H7 (cell line): ENCODE data around the gene PCDHA5. TPM values are rescaled to one million over a fixed set of nuclear protein-coding genes. Genes with fewer than 3 reads are reported as not detected.
"Not testable (repeated sequence)": the region's sequence is repeated elsewhere in the genome, so short reads cannot be mapped to it uniquely, and the experiment has no call there.

Experiments
- DNase-seq: peaks from one replicate; pipeline ENCODE4 v3.0.0; 2012
- H3K27me3 ChIP-seq: 2 replicates; pipeline ENCODE4 v1.6.0; 2011; ENCODE audit warnings: mild to moderate bottlenecking, low read length; ENCODE audit not compliant: control insufficient read depth, insufficient read depth
- H3K36me3 ChIP-seq: replicated peaks from 2 replicates; pipeline ENCODE4 v1.5.1; 2011; ENCODE audit warnings: low read length; ENCODE audit not compliant: control insufficient read depth, insufficient read depth
- H3K4me3 ChIP-seq: 2 replicates; pipeline ENCODE4 v1.5.1; 2011; ENCODE audit warnings: low read depth, mild to moderate bottlenecking, control low read depth, low read length, moderate library complexity; ENCODE audit not compliant: insufficient read depth
- total RNA-seq: library from RNA; depleted of rRNA; stranded (reverse); fragments of >200 nt; shearing (Covaris generic); gene quantifications from 2 replicates; pipeline ENCODE4 v1.2.3, GENCODE V29; 2014

PCDHA5 gene
- total RNA-seq, 1 experiment from 2014 or later, result 0.28 TPM

GRCh38 chr5:140802781-140803271 lies 18.6 kb upstream of the PCDHA5 start:
- no peak for DNase-seq
- no peaks in the 10 kb centered on the region for H3K36me3 ChIP-seq
- no peaks in the 10 kb centered on the region for H3K27me3 ChIP-seq
- no peak overlapping the region for H3K4me3 ChIP-seq

- peak; percentile 80 for DNase-seq
- Histone ChIP-seq H3K36me3 (no peaks in the 10 kb centered on the region), H3K27me3 (no peaks in the 10 kb centered on the region), H3K4me3 (peak within 1 kb of the TSS; percentile 73)
Observed at GRCh38 chr5:140806834-140807775, 14.3 kb upstream of the PCDHA5 start, which contains the start of gene PCDHA4. Gene PCDHA4 (plus strand): TSS chr5:140807068.

- not testable (repeated sequence) for H3K27me3 ChIP-seq, DNase-seq
Observed at GRCh38 chr5:140808241-140808888, 13.0 kb upstream of the PCDHA5 start.

GRCh38 chr5:140808889-140809291 lies 12.5 kb upstream of the PCDHA5 start:
- DNase-seq, result no peak
- no peaks in the 10 kb centered on the region for H3K36me3 ChIP-seq
- H3K4me3 ChIP-seq, result no peak overlapping the region
- no peaks in the 10 kb centered on the region for H3K27me3 ChIP-seq

More at GRCh38 chr5:140808241-140808888, 13.0 kb upstream of the PCDHA5 start:
- not testable (repeated sequence) for H3K36me3 ChIP-seq, H3K4me3 ChIP-seq

GRCh38 chr5:140822281-140822629 lies 842 bp downstream of the PCDHA5 start:
- DNase-seq, result no peak
- H3K4me3 ChIP-seq, result no peak overlapping the region
- H3K36me3 ChIP-seq, result no peaks in the 10 kb centered on the region
- no peaks in the 10 kb centered on the region for H3K27me3 ChIP-seq

- H3K27me3 ChIP-seq, DNase-seq, H3K4me3 ChIP-seq, H3K36me3 ChIP-seq: not testable (repeated sequence)
Observed at GRCh38 chr5:140822969-140823368, 1.6 kb downstream of the PCDHA5 start.

- no peak overlapping the region for H3K4me3 ChIP-seq
- H3K27me3 ChIP-seq, result no peaks in the 10 kb centered on the region
- H3K36me3 ChIP-seq, result no peaks in the 10 kb centered on the region
- DNase-seq, result no peak
Observed at GRCh38 chr5:140823475-140823874, 2.1 kb downstream of the PCDHA5 start.

- Histone ChIP-seq H3K36me3 (no peaks in the 10 kb centered on the region), H3K27me3 (no peaks in the 10 kb centered on the region), H3K4me3 (no peak within 1 kb of the TSS)
- DNase-seq, result no peak
Observed at GRCh38 chr5:140827704-140828361, 6.4 kb downstream of the PCDHA5 start, which contains the start of gene PCDHA6. Gene PCDHA6 (plus strand): TSS chr5:140827960. CDS start chr5:140828092, 132 bp downstream.

GRCh38 chr5:140828362-140828737 lies 6.9 kb downstream of the PCDHA5 start:
- H3K36me3 ChIP-seq, result no peaks in the 10 kb centered on the region
- DNase-seq, result no peak
- no peaks in the 10 kb centered on the region for H3K27me3 ChIP-seq
- H3K4me3 ChIP-seq, result no peak overlapping the region

- not testable (repeated sequence) for DNase-seq, H3K36me3 ChIP-seq, H3K4me3 ChIP-seq, H3K27me3 ChIP-seq
Observed at GRCh38 chr5:140829511-140830501, 8.4 kb downstream of the PCDHA5 start.

- DNase-seq, result no peak
- Histone ChIP-seq H3K4me3 (peak within 1 kb of the TSS; percentile 5; the same call in 1 of the 2 replicates), H3K36me3 (no peaks in the 10 kb centered on the region), H3K27me3 (no peaks in the 10 kb centered on the region)
Observed at GRCh38 chr5:140833993-140834392, 12.6 kb downstream of the PCDHA5 start, which contains the start of gene PCDHA7. Gene PCDHA7 (plus strand): TSS chr5:140834269. CDS start chr5:140834384, 115 bp downstream.

- DNase-seq, H3K36me3 ChIP-seq, H3K27me3 ChIP-seq: not testable (repeated sequence)
- H3K4me3 ChIP-seq, result peak overlapping the region; percentile 5; the same call in 1 of the 2 replicates
Observed at GRCh38 chr5:140834439-140835008, 13.1 kb downstream of the PCDHA5 start.
